HG02943 (cell line): Measurements from ENCODE around the gene DNALI1.

Experiments
- ATAC-seq: cut with Tn5 transposase; IDR thresholded peaks from one replicate; pipeline ENCODE4 v1.9.1; 2021; ENCODE audit warnings: mild to moderate bottlenecking, low read depth, moderate library complexity; ENCODE audit not compliant: unreplicated experiment

DNALI1 gene

DNA sequence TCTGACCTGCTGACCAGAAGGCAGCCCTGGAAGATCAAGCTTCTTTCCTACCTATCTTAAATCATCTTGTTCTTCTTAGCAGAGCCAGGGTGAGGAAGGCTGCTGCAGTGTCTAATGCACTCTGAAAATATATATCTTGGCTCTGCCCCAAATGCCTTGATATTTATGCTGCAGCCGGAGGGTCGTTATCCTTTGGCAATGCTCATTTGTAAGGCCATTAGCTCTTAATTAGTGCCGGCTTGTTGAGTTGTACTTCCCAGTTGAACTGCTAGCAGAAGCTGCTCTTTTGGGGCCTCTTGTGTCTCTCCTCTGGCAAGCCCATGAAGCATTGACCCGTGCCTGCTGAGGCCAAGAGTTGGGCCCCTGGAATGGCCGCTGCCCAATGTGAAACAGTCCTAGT, 43.2 kb downstream of the DNALI1 start:
- no peak for ATAC-seq

DNA sequence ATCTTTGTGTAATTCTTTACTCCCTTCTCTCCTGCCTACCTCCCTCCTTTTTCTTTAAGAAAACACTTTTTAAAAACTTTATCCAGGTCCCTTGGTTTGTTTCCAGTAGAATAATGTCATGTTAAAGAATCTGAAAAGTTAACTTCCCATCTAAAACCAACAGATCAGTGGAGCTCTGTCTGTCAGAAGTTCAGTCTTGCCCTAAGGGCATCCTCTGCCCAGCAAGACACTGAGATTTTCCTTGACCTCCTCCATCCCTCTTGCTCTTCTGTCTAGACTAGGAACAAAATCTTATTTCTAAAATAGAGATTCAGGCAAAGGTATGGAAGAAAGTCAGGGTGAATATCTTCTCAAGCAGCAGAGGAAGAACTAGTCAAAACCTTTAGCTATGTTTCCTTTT, 44.7 kb downstream of the DNALI1 start:
- ATAC-seq = no peak

DNA sequence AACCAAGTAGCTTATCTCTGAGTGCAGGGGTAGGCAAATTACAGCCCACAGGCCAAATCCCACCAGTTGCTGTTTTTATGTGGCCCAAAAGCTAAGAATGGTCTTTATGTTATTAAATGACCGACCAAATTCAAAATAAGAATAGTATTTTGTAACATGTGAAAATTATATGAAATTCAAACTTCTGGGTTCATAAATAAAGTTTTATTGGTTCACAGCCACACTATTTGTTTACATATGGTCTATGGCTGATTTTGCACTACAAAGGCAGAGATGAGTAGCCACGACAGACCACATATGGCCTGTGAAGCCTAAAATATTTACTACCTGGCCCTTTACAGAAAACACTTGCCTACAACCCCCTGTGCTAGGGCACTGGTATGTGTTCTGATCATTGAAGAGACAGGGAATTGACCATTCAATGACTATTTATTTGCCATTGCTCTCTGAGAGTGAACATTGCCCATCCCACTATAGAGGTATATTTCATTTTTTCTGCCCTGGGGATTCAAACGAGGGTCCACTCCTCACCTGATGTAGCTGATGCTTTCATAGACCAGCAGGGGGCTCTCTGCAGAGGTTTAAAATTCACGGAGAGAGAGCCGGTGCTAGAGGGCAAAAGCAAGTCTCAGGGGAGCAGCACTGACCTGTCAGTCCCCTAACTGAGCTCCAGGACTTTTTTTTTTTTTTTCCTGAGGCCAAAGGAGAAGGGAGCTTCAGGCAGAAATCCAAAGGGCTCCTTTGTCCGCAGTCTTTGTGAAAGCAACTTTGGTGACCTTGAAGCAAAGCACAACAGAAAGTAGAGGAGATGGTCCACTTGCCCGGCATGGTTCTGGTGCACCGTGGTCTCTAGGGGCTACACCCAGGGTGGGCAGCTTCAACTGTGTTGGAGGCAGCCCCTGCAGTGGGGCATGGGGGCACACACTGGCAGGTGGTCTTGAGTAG, 46.3 kb downstream of the DNALI1 start:
- no peak for ATAC-seq

DNA sequence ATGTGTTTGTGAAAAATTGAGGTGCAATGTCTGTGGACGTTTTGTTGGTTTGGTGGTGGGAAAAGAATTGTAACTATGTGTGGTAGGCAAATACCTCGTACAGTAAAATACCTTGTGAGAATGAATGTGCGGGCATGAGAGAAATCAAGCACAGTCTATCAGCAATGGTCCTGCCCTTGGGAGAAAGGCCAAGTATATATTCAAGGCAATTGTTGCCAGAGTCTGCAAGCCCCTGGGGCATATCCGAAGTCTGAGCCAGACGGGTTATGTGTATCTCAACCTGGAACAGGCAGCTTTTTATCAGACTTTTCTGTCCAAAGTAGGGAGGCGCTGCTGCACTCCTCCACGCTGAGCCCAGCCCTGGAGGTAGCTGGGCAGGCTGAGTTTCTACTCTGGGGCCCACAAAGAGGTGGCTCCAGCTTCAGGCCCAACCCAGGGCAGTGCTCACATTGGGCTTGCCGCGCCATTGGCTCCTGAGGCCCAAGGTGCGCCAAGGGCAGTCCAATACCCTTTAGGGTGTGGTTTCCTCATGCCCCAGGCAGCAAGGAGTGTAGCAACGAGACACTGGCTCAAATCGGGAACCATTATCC, 48.4 kb downstream of the DNALI1 start:
- ATAC-seq = no peak

DNA sequence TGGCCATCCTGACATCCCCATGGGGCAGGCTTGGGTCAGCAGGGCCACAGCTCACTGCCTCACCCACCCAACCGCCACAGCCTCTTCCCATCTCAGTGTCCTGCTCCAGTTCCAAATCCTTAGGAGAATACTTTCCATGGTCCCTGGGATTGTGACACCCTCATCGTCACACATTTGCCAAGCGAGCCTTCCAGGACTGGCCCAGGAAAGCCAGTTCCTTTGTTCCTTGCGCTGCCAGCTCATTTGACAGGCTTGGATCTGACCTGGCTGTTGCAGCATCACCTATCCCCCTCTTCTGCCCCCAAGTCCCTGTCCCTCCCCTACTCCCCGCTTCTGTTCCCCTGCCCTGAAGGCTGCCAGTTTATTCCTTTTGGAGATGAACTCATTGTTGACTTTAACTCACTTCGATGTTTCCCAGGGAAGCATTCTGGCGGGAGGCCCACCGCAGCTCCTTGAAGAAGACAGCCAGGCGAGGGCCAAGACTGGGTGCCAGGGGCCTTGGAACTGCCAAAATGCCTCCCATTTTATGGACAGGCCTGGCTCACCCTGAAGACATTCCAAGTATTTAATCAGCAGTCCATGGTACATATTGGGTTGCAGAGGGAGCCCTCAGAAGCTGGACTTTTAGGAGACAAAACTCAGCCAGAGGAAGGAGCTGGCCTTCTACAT, 49.2 kb downstream of the DNALI1 start:
- no peak for ATAC-seq

DNA sequence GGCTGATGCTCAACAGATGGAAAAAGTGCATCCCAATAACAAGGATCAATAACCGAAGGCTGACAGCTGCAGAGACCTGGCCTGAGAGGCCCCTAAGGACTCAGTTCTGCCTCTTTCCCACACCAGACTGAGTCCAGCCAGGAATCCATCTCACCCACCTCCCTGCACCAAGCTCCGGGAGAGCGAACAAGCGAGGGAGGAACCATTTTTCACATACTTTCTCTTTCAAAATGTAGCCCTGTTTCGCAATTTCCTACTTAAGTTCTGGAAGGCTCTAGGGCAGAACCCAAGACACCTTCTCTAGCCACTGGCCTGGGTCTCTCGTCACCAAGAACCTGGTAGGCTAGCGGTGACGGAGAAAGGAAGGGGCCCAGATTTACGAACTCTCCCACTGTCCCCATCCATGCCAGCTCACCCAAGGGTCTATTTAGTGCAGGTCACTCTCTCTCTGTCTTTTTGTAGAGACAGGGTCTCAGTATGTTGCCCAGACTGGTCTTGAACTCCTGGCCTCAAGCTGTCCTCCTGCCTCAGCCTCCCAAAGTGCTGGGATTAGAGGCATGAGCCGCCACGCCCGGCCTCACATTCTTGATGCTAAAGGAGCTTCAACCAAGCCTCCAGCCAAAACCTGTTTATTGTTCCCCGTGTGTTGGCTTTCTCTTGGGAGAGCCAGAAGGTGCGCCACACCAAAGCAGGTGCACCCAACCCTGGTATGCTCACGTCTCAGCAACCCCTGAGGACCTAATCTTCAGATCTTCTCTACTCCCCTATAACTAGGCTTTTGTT, 49.9 kb downstream of the DNALI1 start:
- ATAC-seq = no peak

DNA sequence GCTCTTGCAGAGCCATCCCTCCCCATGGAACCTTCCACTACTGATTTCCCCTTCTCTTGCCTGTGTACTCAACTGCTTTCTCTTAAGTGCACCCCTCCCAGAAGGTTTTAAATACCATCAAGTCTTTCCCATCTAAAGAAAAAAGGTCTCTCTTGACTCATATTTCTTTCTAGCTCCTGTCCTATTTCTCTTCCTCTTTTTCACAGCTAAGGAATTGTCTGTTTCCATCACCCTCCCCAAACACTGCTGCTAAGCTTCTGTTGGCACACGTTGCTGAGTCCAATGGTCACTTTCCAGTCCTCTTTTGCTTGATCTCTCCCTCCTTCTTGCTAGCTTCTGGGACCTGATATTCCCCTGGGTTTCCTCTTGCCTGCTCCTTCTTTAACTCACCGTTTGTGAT, 52.3 kb downstream of the DNALI1 start:
- no peak for ATAC-seq

DNA sequence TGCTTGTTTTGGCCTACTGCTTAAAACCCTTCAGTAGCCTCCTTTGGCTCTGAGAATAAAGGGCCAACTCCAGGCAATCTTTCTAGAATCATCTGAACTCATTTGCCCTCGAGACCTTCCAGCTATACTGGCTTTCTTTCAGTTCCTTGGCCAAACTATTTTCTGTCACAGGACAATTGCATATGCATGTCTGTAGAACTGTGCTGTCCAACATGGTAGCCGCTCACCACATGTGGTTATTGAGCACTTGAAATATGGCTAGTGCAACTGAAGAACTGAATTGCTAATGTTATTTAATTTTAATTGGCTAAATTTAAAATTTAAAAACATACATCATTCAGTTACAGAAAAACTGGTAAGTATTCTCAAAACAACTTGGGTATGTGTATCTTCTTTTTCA, 53.3 kb downstream of the DNALI1 start:
- ATAC-seq = no peak

DNA sequence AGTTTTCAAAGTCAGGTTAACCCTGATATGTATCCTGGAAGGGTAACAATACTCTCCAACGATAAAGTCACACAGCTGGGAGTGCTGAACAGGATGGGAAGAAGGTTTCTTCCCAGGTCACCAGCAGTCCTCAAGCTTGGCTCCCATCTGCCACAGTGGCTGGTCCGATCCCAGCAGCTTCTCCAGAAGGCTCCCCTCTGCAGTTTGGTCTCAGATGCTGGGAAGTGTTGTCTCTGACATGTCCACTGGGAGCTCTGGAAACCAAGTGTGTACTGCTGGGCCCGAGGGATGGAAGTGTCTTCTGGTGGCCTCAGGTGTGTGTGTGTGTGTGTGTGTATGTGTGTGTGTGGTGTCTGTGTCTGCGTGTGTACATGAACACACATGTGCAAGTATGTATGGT, 55.4 kb downstream of the DNALI1 start:
- no peak for ATAC-seq

DNA sequence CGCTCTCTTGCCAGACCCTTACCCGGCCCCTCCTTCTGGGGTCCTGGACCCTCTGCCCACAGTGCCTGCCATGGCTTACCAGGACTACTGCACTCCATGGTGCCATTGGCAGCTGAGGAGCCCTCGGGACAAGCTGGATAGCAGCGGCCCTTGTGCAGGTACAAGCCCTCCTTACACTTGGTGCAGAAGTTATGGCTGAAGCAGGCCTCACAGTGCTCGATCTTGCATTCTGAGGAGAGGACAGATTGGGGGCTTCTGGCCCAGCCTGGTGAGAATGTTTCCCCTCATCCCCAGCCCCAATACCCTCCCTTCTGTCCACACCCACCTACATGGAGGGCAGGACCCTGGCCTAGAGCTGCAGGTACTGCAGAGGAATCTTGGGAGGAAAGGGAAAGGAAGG, 57.4 kb downstream of the DNALI1 start:
- ATAC-seq = no peak

DNA sequence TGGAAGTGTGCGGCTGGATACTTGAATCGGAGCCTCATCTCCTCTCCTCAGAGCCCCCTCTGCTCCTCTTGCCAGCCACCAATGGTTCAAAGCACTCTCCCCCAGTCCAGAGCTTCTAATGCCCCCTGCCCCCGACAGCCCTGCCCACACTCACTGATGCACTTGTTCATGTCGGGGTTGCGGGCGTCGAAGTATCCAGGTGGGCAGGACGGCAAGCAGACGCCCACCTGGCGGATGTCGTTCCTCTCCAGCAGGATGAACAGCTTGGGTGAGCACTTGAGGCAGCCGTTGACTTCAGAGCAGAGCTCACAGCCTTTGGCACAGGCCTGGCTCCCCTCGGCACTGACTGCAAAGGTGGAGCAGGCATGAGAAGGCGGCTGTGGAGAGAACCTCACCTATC, 59.6 kb downstream of the DNALI1 start:
- no peak for ATAC-seq
